ENCODE data around the gene DAZAP2. TPM values are rescaled to one million over a fixed set of nuclear protein-coding genes. Genes with fewer than 3 reads are reported as not detected.

Gene DAZAP2
- total and polyA plus RNA-seq, 9 of the 15 experiments (the other 6 are each of a cell fraction or from before 2014, with no cell fraction given) = 116 to 668 (median 227) TPM

DNA sequence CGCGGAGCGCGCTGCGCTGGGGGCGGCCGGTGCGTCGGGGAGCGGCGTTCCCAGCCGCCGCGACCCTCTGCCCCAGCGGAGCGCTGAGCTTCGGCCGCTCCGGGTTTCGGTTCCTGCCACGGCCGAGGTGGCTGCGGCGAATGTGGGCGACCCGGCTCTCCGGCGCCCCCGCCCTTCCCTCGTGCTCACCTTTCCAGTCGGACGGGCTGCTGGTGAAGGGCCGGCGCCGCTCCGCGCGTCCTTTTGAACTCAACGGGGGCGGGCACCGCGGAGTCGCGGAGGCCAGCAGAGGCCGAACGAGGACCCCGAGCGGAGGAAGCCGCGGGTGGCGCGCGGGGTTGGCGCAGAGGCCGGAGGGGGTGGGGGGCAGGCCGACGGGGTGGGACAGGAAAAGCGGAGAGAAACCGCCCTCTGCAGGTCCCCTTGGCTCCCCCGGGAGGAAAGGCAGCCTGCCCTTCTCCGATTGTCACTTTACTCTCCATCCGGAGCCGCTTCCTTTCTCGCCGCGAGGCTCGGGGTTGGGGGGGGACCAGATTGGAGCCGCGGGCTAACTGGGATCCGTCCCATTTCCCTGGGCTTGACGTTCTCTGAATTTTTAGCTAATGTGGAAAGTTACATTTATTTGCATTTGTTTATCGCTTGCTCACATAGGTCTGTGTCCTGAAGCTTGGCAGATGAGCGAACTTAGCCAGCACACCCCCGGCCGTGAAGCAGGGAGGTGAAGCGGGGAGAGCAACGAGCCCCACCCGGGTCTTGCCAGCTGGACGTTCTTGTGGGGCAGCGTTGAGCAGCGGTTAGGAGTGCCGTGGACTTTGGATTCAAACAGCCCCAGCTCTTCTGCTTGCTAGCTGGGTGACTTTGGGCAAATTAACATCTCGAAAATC lies 31.7 kb downstream of the DAZAP2 start, which contains the start of gene SMAGP (continued):
- TF ChIP-seq SMAD3 (CRISPR knock-in tag; conservative IDR thresholded peaks at IDR 0.05) (no peak), MTA2 (IDR thresholded peaks at IDR 0.05; ENCODE audit: low read depth) (no peak), HDAC1 (IDR thresholded peaks at IDR 0.05) (peak in 1 of 2 experiments; percentile 42; a peak in 1 of 4 replicates), MIER1 (IDR thresholded peaks at IDR 0.05; ENCODE audit: low read depth) (no peak), DPF2 (IDR thresholded peaks at IDR 0.05) (no peak), BACH1 (tag; IDR thresholded peaks at IDR 0.05) (no peak), KDM4B (IDR thresholded peaks at IDR 0.05; ENCODE audit: borderline replicate concordance in 2 of 2, low read depth in 1 of 2) (no peak), SP1 (CRISPR knock-in tag; IDR thresholded peaks at IDR 0.05) (no peak; the same call in 1 of the 2 replicates), MAFF (IDR thresholded peaks at IDR 0.05; ENCODE audit: low read length) (no peak), ZBTB7A (IDR thresholded peaks at IDR 0.05; ENCODE audit: borderline replicate concordance, control insufficient read depth, low read depth, low read length) (peak; percentile 59), HMG20B (CRISPR knock-in tag; IDR thresholded peaks at IDR 0.05) (no peak), KDM1A (IDR thresholded peaks at IDR 0.05) (no peak), ZNF445 (CRISPR knock-in tag; IDR thresholded peaks at IDR 0.05; ENCODE audit: low read depth) (no peak), SOX6 (IDR thresholded peaks at IDR 0.05) (no peak), ZNF696 (CRISPR knock-in tag; conservative IDR thresholded peaks at IDR 0.05) (no peak)
- TF ChIP-seq, protein P1, sequence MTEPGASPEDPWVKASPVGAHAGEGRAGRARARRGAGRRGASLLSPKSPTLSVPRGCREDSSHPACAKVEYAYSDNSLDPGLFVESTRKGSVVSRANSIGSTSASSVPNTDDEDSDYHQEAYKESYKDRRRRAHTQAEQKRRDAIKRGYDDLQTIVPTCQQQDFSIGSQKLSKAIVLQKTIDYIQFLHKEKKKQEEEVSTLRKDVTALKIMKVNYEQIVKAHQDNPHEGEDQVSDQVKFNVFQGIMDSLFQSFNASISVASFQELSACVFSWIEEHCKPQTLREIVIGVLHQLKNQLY (CRISPR knock-in tag; conservative IDR thresholded peaks at IDR 0.05) = no peak
- TF ChIP-seq, protein P2, sequence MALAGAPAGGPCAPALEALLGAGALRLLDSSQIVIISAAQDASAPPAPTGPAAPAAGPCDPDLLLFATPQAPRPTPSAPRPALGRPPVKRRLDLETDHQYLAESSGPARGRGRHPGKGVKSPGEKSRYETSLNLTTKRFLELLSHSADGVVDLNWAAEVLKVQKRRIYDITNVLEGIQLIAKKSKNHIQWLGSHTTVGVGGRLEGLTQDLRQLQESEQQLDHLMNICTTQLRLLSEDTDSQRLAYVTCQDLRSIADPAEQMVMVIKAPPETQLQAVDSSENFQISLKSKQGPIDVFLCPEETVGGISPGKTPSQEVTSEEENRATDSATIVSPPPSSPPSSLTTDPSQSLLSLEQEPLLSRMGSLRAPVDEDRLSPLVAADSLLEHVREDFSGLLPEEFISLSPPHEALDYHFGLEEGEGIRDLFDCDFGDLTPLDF (CRISPR knock-in tag; IDR thresholded peaks at IDR 0.05) = no peak
- TF ChIP-seq, protein P3, sequence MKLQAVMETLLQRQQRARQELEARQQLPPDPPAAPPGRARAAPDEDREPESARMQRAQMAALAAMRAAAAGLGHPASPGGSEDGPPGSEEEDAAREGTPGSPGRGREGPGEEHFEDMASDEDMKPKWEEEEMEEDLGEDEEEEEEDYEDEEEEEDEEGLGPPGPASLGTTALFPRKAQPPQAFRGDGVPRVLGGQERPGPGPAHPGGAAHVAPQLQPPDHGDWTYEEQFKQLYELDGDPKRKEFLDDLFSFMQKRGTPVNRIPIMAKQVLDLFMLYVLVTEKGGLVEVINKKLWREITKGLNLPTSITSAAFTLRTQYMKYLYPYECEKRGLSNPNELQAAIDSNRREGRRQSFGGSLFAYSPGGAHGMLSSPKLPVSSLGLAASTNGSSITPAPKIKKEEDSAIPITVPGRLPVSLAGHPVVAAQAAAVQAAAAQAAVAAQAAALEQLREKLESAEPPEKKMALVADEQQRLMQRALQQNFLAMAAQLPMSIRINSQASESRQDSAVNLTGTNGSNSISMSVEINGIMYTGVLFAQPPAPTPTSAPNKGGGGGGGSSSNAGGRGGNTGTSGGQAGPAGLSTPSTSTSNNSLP (IDR thresholded peaks at IDR 0.05; ENCODE audit: borderline replicate concordance, low read depth, low read length) = no peak
- TF ChIP-seq, protein P4, sequence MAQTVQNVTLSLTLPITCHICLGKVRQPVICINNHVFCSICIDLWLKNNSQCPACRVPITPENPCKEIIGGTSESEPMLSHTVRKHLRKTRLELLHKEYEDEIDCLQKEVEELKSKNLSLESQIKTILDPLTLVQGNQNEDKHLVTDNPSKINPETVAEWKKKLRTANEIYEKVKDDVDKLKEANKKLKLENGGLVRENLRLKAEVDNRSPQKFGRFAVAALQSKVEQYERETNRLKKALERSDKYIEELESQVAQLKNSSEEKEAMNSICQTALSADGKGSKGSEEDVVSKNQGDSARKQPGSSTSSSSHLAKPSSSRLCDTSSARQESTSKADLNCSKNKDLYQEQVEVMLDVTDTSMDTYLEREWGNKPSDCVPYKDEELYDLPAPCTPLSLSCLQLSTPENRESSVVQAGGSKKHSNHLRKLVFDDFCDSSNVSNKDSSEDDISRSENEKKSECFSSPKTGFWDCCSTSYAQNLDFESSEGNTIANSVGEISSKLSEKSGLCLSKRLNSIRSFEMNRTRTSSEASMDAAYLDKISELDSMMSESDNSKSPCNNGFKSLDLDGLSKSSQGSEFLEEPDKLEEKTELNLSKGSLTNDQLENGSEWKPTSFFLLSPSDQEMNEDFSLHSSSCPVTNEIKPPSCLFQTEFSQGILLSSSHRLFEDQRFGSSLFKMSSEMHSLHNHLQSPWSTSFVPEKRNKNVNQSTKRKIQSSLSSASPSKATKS (CRISPR knock-in tag; IDR thresholded peaks at IDR 0.05) = no peak
- TF ChIP-seq, protein P5, sequence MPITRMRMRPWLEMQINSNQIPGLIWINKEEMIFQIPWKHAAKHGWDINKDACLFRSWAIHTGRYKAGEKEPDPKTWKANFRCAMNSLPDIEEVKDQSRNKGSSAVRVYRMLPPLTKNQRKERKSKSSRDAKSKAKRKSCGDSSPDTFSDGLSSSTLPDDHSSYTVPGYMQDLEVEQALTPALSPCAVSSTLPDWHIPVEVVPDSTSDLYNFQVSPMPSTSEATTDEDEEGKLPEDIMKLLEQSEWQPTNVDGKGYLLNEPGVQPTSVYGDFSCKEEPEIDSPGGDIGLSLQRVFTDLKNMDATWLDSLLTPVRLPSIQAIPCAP (CRISPR knock-in tag; IDR thresholded peaks at IDR 0.05; ENCODE audit: borderline replicate concordance) = no peak

Data from K562 (cell line).